ENCODE data around the gene MTA3. TPM values are rescaled to one million over a fixed set of nuclear protein-coding genes. Genes with fewer than 3 reads are reported as not detected.

Gene MTA3
- total RNA-seq, 2 experiments from 2014 or later = 27.0 to 30.9 TPM

DNA sequence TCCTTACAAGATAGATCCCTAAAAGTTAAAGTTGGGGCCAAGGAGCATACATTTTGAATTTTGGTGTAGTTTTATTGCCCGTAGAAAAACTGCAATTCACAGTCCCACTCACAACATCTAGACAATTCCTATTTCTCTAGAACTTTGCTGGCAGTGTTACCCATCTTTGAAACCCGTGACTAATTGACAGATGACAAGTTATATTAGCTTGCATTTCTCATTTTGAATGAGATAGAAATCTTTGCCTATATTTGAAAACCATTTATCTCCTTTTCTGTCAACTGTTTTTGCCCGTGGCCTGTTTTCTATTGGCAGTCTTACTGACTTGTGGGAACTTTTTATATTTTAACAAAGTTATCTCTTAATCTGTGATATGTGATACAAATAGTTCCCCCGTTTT lies 145.5 kb downstream of the MTA3 start:
- no peak overlapping the region for H3K27ac ChIP-seq (ENCODE audit: low read depth in 1 of 2, low read length in 2 of 2)
- peaks cover 14% of the 10 kb centered on the region for H3K36me3 Mint-ChIP-seq (ENCODE audit: low read depth)
- POLR2A ChIA-PET = no interaction called here
- no peaks in the 10 kb centered on the region for H3K9me3 Mint-ChIP-seq
- H3K4me3 Mint-ChIP-seq = no peak overlapping the region
- peaks cover 5% of the 10 kb centered on the region for H3K36me3 ChIP-seq (ENCODE audit: insufficient read depth, low read length)
- H3K4me1 ChIP-seq (ENCODE audit: insufficient read depth, low read length) = no peaks in the 10 kb centered on the region
- DNase-seq (no peak), ATAC-seq (ENCODE audit: poor library complexity) (no peak)
- H3K27me3 ChIP-seq (ENCODE audit: control insufficient read depth in 1 of 2, insufficient read depth in 2 of 2, low read length in 2 of 2) = no peaks in the 10 kb centered on the region
- H3K9me3 ChIP-seq (ENCODE audit: control insufficient read depth in 1 of 2, insufficient read depth in 1 of 2, low read length in 2 of 2) = no peaks in the 10 kb centered on the region
- CTCF ChIA-PET = no interaction called here
- no peaks in the 10 kb centered on the region for H3K4me1 Mint-ChIP-seq (ENCODE audit: low read depth)
- TF ChIP-seq, protein P1, sequence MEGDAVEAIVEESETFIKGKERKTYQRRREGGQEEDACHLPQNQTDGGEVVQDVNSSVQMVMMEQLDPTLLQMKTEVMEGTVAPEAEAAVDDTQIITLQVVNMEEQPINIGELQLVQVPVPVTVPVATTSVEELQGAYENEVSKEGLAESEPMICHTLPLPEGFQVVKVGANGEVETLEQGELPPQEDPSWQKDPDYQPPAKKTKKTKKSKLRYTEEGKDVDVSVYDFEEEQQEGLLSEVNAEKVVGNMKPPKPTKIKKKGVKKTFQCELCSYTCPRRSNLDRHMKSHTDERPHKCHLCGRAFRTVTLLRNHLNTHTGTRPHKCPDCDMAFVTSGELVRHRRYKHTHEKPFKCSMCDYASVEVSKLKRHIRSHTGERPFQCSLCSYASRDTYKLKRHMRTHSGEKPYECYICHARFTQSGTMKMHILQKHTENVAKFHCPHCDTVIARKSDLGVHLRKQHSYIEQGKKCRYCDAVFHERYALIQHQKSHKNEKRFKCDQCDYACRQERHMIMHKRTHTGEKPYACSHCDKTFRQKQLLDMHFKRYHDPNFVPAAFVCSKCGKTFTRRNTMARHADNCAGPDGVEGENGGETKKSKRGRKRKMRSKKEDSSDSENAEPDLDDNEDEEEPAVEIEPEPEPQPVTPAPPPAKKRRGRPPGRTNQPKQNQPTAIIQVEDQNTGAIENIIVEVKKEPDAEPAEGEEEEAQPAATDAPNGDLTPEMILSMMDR (IDR thresholded peaks at IDR 0.05) = no peak
- intact Hi-C loops (cut with DNase I, micrococcal nuclease) = no loop called here
- H3K27me3 Mint-ChIP-seq = no peaks in the 10 kb centered on the region
- H3K4me3 ChIP-seq (ENCODE audit: low read length) = no peak overlapping the region
- H3K27ac Mint-ChIP-seq = no peak overlapping the region

DNA sequence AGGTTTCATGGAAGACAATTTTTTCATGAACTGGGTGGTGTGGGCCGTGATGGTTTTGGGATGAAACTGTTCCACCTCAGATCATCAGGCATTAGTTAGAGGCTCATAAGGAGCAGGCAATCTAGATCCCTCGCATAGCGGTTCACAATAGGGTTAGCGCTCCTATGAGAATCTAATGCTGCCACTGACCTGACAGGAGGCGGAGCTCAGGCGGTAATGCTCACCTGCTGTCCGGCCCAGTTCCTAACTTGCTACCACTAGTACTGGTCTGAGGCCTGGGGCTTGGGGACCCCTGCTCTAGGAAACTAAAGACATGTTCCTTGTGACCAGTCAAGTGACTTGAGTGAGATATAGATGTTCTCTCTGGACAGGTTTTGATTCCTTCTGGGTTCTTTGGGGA lies 146.3 kb downstream of the MTA3 start:
- Mint-ChIP-seq H3K27me3 (no peaks in the 10 kb centered on the region), H3K9me3 (no peaks in the 10 kb centered on the region), H3K27ac (no peak overlapping the region), H3K4me3 (no peak overlapping the region), H3K36me3 (ENCODE audit: low read depth) (peaks cover 9% of the 10 kb centered on the region), H3K4me1 (ENCODE audit: low read depth) (no peaks in the 10 kb centered on the region)
- DNase-seq (no peak), ATAC-seq (ENCODE audit: poor library complexity) (no peak)
- H3K27ac ChIP-seq (ENCODE audit: low read depth in 1 of 2, low read length in 2 of 2) = no peak overlapping the region
- TF ChIP-seq, protein P1 (IDR thresholded peaks at IDR 0.05) = no peak
- no peaks in the 10 kb centered on the region for H3K9me3 ChIP-seq (ENCODE audit: control insufficient read depth in 1 of 2, insufficient read depth in 1 of 2, low read length in 2 of 2)
- ChIA-PET CTCF (no interaction called here), POLR2A (no interaction called here)
- no peak overlapping the region for H3K4me3 ChIP-seq (ENCODE audit: low read length)
- no peaks in the 10 kb centered on the region for H3K27me3 ChIP-seq (ENCODE audit: control insufficient read depth in 1 of 2, insufficient read depth in 2 of 2, low read length in 2 of 2)
- intact Hi-C loops (cut with DNase I, micrococcal nuclease) = no loop called here
- H3K36me3 ChIP-seq (ENCODE audit: insufficient read depth, low read length) = no peaks in the 10 kb centered on the region
- H3K4me1 ChIP-seq (ENCODE audit: insufficient read depth, low read length) = no peaks in the 10 kb centered on the region

DNA sequence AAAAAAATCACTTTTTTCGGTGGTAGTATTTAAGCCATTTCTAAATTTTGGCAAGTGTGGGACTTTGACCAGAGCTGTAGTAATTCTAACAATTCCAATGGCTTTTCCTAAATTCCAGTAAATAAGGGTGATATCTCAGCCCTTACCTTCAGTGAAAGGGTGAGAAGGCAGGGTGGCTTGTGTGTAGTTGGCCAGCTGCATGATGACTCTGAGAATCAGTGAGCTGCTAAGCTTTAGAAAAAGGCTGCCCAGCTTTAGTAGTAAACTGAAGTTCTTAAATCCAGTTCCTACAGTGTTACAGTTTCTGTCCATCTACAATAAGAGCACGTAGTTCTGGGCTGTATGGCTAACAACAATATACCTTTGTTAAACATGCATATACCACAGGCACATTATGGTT lies 153.5 kb downstream of the MTA3 start:
- H3K27me3 ChIP-seq (ENCODE audit: control insufficient read depth in 1 of 2, insufficient read depth in 2 of 2, low read length in 2 of 2) = no peaks in the 10 kb centered on the region
- peaks cover 43% of the 10 kb centered on the region for H3K36me3 Mint-ChIP-seq (ENCODE audit: low read depth)
- ChIA-PET CTCF (no interaction called here), POLR2A (no interaction called here)
- ATAC-seq (ENCODE audit: poor library complexity) = no peak
- no peaks in the 10 kb centered on the region for H3K4me1 Mint-ChIP-seq (ENCODE audit: low read depth)
- H3K9me3 Mint-ChIP-seq = no peaks in the 10 kb centered on the region
- H3K36me3 ChIP-seq (ENCODE audit: insufficient read depth, low read length) = peaks cover 4% of the 10 kb centered on the region
- TF ChIP-seq, protein P1 (IDR thresholded peaks at IDR 0.05) = no peak
- H3K4me3 ChIP-seq (ENCODE audit: low read length) = no peak overlapping the region
- no peaks in the 10 kb centered on the region for H3K4me1 ChIP-seq (ENCODE audit: insufficient read depth, low read length)
- H3K4me3 Mint-ChIP-seq = no peak overlapping the region
- intact Hi-C loops (cut with DNase I, micrococcal nuclease) = no loop called here
- H3K9me3 ChIP-seq (ENCODE audit: control insufficient read depth in 1 of 2, insufficient read depth in 1 of 2, low read length in 2 of 2) = no peaks in the 10 kb centered on the region
- no peak for DNase-seq
- no peaks in the 10 kb centered on the region for H3K27me3 Mint-ChIP-seq
- H3K27ac ChIP-seq (ENCODE audit: low read depth in 1 of 2, low read length in 2 of 2) = no peak overlapping the region
- no peak overlapping the region for H3K27ac Mint-ChIP-seq
